ENCODE data around the gene ARMC2. TPM values are rescaled to one million over a fixed set of nuclear protein-coding genes. Genes with fewer than 3 reads are reported as not detected.
A peak's percentile ranks its signal among the peaks of the same experiment; 100 is the strongest.

The ARMC2 gene
- polyA plus RNA-seq, 3 donors = 1.7 to 7.4 (median 3.5) TPM

DNA sequence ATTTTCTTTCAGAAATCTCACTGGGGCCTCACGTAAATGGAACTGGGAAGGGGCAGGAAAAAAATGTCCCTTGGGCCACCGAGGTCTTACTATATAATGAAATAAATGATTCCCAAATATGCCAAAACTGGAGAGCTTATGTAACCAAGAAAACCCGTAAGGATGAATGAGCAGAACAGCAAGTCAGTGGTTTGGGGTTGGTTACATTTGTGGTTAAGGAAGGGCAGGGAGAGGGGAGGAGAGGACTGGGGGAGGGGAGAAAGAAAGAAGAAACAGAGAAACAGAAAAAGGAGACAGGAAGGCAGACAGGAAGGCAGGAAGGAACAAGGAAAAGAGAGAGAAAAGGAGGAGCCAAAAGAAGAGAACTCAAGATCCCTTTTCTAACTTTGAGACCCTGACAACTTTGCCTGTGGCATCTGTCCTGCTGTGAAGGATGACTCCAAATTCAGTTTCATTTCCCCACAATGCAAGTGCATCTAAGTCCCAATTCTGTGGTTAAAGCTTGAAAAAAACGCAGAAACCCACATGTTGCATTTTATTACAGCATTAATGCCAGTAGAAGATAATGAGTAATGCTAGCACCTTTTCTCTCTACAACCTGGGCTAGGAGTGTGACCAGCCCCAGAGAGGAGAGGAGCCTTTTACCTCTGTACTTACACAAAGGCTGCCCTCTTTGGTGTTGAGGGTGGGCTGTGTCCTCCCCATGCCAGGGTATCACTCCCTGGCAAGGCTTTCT, 10.8 kb upstream of the ARMC2 start:
- peak overlapping the region; percentile 45 for H2AFZ ChIP-seq (ENCODE audit: insufficient read depth, low read depth, low read length, poor library complexity, severe bottlenecking)
- no peaks in the 10 kb centered on the region for H3K9me3 ChIP-seq (replicated peaks in 1 of 2; ENCODE audit: control insufficient read depth in 1 of 2, insufficient read depth in 1 of 2, low read length in 2 of 2)
- H3K4me2 ChIP-seq (replicated peaks; ENCODE audit: extremely low read depth, low read length, poor library complexity, severe bottlenecking) = peak overlapping the region; percentile 60
- H3K4me3 ChIP-seq (replicated peaks in 1 of 3; ENCODE audit: low read depth in 2 of 3, low read length in 3 of 3) = peak overlapping the region in 1 of 3 experiments; percentile 50
- peaks cover 0 to 6% of the 10 kb centered on the region in 2 donors for H3K36me3 Mint-ChIP-seq
- no peak overlapping the region for H3K9ac ChIP-seq (ENCODE audit: insufficient read depth, low read length, poor library complexity, severe bottlenecking)
- peaks cover 58% of the 10 kb centered on the region for H3K4me1 Mint-ChIP-seq
- no peaks in the 10 kb centered on the region for H3K36me3 ChIP-seq (replicated peaks in 1 of 2; ENCODE audit: control insufficient read depth in 1 of 2, insufficient read depth in 2 of 2, low read length in 2 of 2)
- peaks cover 23 to 34% (median 25%) of the 10 kb centered on the region in 3 donors for H3K27me3 Mint-ChIP-seq (ENCODE audit: low read depth in 3 of 3)
- peak overlapping the region; percentile 72 to 96 (median 86) for H3K27ac Mint-ChIP-seq
- peaks cover 0 to 2% (median 0%) of the 10 kb centered on the region in 7 donors for H3K9me3 Mint-ChIP-seq
- peak; percentile 64 to 73 (median 70) for DNase-seq
- H3K4me3 Mint-ChIP-seq = peak overlapping the region; percentile 40 to 79
- no peak overlapping the region for H3K27ac ChIP-seq (ENCODE audit: low read depth in 1 of 2, low read length in 2 of 2)
- TF ChIP-seq, protein P1, sequence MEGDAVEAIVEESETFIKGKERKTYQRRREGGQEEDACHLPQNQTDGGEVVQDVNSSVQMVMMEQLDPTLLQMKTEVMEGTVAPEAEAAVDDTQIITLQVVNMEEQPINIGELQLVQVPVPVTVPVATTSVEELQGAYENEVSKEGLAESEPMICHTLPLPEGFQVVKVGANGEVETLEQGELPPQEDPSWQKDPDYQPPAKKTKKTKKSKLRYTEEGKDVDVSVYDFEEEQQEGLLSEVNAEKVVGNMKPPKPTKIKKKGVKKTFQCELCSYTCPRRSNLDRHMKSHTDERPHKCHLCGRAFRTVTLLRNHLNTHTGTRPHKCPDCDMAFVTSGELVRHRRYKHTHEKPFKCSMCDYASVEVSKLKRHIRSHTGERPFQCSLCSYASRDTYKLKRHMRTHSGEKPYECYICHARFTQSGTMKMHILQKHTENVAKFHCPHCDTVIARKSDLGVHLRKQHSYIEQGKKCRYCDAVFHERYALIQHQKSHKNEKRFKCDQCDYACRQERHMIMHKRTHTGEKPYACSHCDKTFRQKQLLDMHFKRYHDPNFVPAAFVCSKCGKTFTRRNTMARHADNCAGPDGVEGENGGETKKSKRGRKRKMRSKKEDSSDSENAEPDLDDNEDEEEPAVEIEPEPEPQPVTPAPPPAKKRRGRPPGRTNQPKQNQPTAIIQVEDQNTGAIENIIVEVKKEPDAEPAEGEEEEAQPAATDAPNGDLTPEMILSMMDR (IDR thresholded peaks at IDR 0.05) = no peak
- H3K79me2 ChIP-seq (ENCODE audit: insufficient read depth, low read length) = no peaks in the 10 kb centered on the region
- H3K4me1 ChIP-seq (ENCODE audit: control insufficient read depth in 1 of 2, insufficient read depth in 2 of 2, low read length in 2 of 2) = peaks cover 40 to 50% of the 10 kb centered on the region in 2 donors
- intact Hi-C loops (cut with micrococcal nuclease) = loop anchor here (5.0 kb wide), 2 partner anchors 55 to 280 kb away; no protein-coding TSS in a partner anchor
- 0% methylated on average over 2 of the region's 4 CpGs for WGBS (ENCODE audit: insufficient coverage)
- H3K27me3 ChIP-seq (ENCODE audit: control insufficient read depth in 2 of 2, insufficient read depth in 2 of 2, low read length in 2 of 2) = peaks cover 0 to 18% of the 10 kb centered on the region in 2 donors
- no peaks in the 10 kb centered on the region for H4K20me1 ChIP-seq (ENCODE audit: insufficient read depth, low read length)

DNA sequence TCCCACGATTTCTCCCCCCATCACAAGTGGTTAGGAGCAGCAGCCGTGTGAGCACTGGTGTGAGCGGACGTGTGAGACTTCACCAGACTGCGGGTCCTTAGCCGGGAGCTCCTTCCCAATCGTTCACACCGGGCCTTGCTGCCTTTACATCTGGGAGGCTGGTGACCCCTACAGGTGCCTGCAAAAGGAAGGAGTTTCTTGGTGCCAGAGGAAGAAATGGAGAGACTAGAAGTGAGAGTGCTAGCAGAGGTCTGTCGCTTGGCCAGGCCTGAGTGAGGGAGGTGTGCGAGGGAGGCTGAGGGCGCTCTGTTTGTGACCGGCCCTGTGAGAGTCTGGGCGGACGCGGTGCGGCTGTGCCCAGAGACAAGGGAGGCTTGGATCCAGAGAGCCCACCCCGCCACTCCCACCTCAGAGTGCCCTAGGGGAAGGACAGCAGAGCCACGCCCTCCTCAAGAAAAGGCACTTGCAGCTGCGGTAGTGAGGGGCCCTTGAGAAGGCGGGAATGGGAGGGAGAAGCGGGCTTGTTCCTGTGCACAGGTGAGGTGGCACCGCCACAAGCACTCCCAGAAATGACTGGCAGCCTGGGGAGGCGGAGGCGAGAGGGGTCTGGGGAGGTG, 10.0 kb upstream of the ARMC2 start:
- Histone ChIP-seq H3K27me3 (ENCODE audit: control insufficient read depth in 2 of 2, insufficient read depth in 2 of 2, low read length in 2 of 2) (peaks cover 0 to 20% of the 10 kb centered on the region in 2 donors), H3K27ac (ENCODE audit: low read depth in 1 of 2, low read length in 2 of 2) (no peak overlapping the region), H4K20me1 (ENCODE audit: insufficient read depth, low read length) (no peaks in the 10 kb centered on the region), H3K4me1 (ENCODE audit: control insufficient read depth in 1 of 2, insufficient read depth in 2 of 2, low read length in 2 of 2) (peaks cover 40 to 50% of the 10 kb centered on the region in 2 donors), H3K4me2 (replicated peaks; ENCODE audit: extremely low read depth, low read length, poor library complexity, severe bottlenecking) (peak overlapping the region; percentile 60), H3K4me3 (replicated peaks in 1 of 3; ENCODE audit: low read depth in 2 of 3, low read length in 3 of 3) (peak overlapping the region in 1 of 3 experiments; percentile 50), H3K79me2 (ENCODE audit: insufficient read depth, low read length) (no peaks in the 10 kb centered on the region), H3K9ac (ENCODE audit: insufficient read depth, low read length, poor library complexity, severe bottlenecking) (no peak overlapping the region), H2AFZ (ENCODE audit: insufficient read depth, low read depth, low read length, poor library complexity, severe bottlenecking) (peak overlapping the region; percentile 45), H3K36me3 (replicated peaks in 1 of 2; ENCODE audit: control insufficient read depth in 1 of 2, insufficient read depth in 2 of 2, low read length in 2 of 2) (no peaks in the 10 kb centered on the region), H3K9me3 (replicated peaks in 1 of 2; ENCODE audit: control insufficient read depth in 1 of 2, insufficient read depth in 1 of 2, low read length in 2 of 2) (no peaks in the 10 kb centered on the region)
- Mint-ChIP-seq H3K4me1 (peaks cover 58% of the 10 kb centered on the region), H3K9me3 (peaks cover 0 to 3% (median 0%) of the 10 kb centered on the region in 7 donors), H3K27ac (peak overlapping the region in 6 of 7 donors; percentile 46 to 96 (median 83)), H3K36me3 (peaks cover 0 to 6% of the 10 kb centered on the region in 2 donors), H3K27me3 (ENCODE audit: low read depth in 3 of 3) (peaks cover 23 to 34% (median 25%) of the 10 kb centered on the region in 3 donors), H3K4me3 (peak overlapping the region; percentile 3 to 79)
- 49% methylated on average over 22 of the region's 24 CpGs for WGBS (ENCODE audit: insufficient coverage)
- no peak for DNase-seq
- intact Hi-C loops (cut with micrococcal nuclease) = loop anchor here (5.0 kb wide), 2 partner anchors 54 to 281 kb away; no protein-coding TSS in a partner anchor
- TF ChIP-seq, protein P1 (IDR thresholded peaks at IDR 0.05) = no peak

Measured in CD14-positive monocyte (primary cell).